T-cell (primary cell): Measurements from ENCODE around the gene HSD11B1L. TPM values are rescaled to one million over a fixed set of nuclear protein-coding genes. Genes with fewer than 3 reads are reported as not detected.

Experiments used
- ATAC-seq, 4 experiments: fragments of 200-7000 bp in 3 of 4; fragments of 150-1000 bp in 1 of 4; cut with Tn5 transposase; replicated peaks in 1 of 4; 1 replicate in 3 of 4; 2 replicates in 1 of 4; pipeline ENCODE4 v1.10.0; 2021; ENCODE audit warnings: moderate library complexity in 3 of 4, mild to moderate bottlenecking in 2 of 4, moderate number of reproducible peaks in 1 of 4
- CTCF ChIA-PET, 2 donors: fragments of 300-600 bp; sonication (Branson Sonifier 250); formaldehyde crosslinking; loops; one replicate each; lab custom pipeline; 2022; ENCODE audit warnings: antibody characterized with exemption in 2 of 2; lab: Charles Lee
- POLR2A ChIA-PET, 2 donors: fragments of 300-600 bp; sonication (Branson Sonifier 250); formaldehyde crosslinking; loops; one replicate each; lab custom pipeline; 2022; ENCODE audit warnings: antibody characterized with exemption in 2 of 2; lab: Charles Lee
- DNase-seq, 35 experiments: peaks; one replicate each; pipeline versions ENCODE4 v3.0.0 to v3.0.0-alpha.2; 2013 to 2023
- H3K27ac ChIP-seq: one replicate; pipeline ENCODE4 v1.5.1; 2013; ENCODE audit warnings: low read length
- H3K27me3 ChIP-seq, 2 experiments: replicated peaks in 1 of 2; 1 replicate in 1 of 2; 2 replicates in 1 of 2; pipeline versions ENCODE4 v1.6.1 to v1.7.0; 2013; ENCODE audit warnings: low read length in 1 of 2, mixed read lengths in 1 of 2; ENCODE audit not compliant: control insufficient read depth in 2 of 2, insufficient read depth in 2 of 2; ENCODE audit errors: extremely low read depth in 1 of 2
- H3K36me3 ChIP-seq, 2 donors: 1 replicate in 1 of 2; 2 replicates in 1 of 2; pipeline versions ENCODE4 v1.6.1 to v1.7.0; 2013; ENCODE audit warnings: low read length in 1 of 2; ENCODE audit not compliant: control insufficient read depth in 2 of 2, insufficient read depth in 1 of 2; ENCODE audit errors: extremely low read depth in 1 of 2
- H3K4me1 ChIP-seq, 2 experiments: 1 replicate in 1 of 2; 2 replicates in 1 of 2; pipeline versions ENCODE4 v1.6.1 to v1.7.0; 2013; ENCODE audit warnings: low read length in 2 of 2, mixed read lengths in 1 of 2; ENCODE audit not compliant: insufficient read depth in 2 of 2, control insufficient read depth in 1 of 2; ENCODE audit errors: extremely low read depth in 1 of 2
- H3K4me3 ChIP-seq, 2 donors: 1 replicate in 1 of 2; 2 replicates in 1 of 2; pipeline versions ENCODE4 v1.5.1 to v1.7.0; 2013; ENCODE audit warnings: mild to moderate bottlenecking in 2 of 2, low read length in 1 of 2, moderate library complexity in 1 of 2; ENCODE audit not compliant: control insufficient read depth in 1 of 2; ENCODE audit errors: extremely low read depth in 1 of 2
- H3K9me3 ChIP-seq: 2 replicates; pipeline ENCODE4 v1.7.0; 2013
- H3K27ac Mint-ChIP-seq, 2 donors: one replicate each; pipeline ENCODE4 v1.8.0; 2020 to 2021; ENCODE audit warnings: mild to moderate bottlenecking in 2 of 2, mixed read lengths in 2 of 2
- H3K27me3 Mint-ChIP-seq, 2 donors: one replicate each; pipeline ENCODE4 v1.8.0; 2021 to 2022; ENCODE audit warnings: mixed read lengths in 2 of 2
- H3K36me3 Mint-ChIP-seq: one replicate; pipeline ENCODE4 v1.8.0; 2021; ENCODE audit warnings: mixed read lengths
- H3K4me1 Mint-ChIP-seq, 3 donors: one replicate each; pipeline ENCODE4 v1.8.0; 2020 to 2022; ENCODE audit warnings: mixed read lengths in 3 of 3, mild to moderate bottlenecking in 1 of 3
- H3K4me3 Mint-ChIP-seq, 3 donors: one replicate each; pipeline ENCODE4 v1.8.0; 2020 to 2022; ENCODE audit warnings: mild to moderate bottlenecking in 3 of 3, mixed read lengths in 3 of 3, moderate library complexity in 3 of 3
- H3K9me3 Mint-ChIP-seq, 3 donors: one replicate each; pipeline ENCODE4 v1.8.0; 2020 to 2022; ENCODE audit warnings: mixed read lengths in 3 of 3
- WGBS: methylation state at CpG from one replicate; pipeline ENCODE4 v1.1.5; 2013; ENCODE audit warnings: missing lambda C conversion rate; ENCODE audit not compliant: insufficient coverage; 5-methylcytosine and 5-hydroxymethylcytosine counted together
- total RNA-seq, 35 experiments: library from RNA in 6 of 35; stranded (reverse) in 6 of 35; fragments of 120-200 nt in 1 of 35; gene quantifications; one replicate each; pipeline versions ENCODE4 v1.2.1 to v1.2.4 and lab custom pipeline; 2013 to 2026

The HSD11B1L gene
- total RNA-seq, 5 donors from 2014 or later (not counting 1 experiment from before 2014, with no cell fraction given), result 3.2 to 6.1 (median 4.4) TPM

GRCh38 chr19:5664515-5664914 lies 16.3 kb upstream of the HSD11B1L start:
- no CpG with 5 or more reads among the region's 2 CpGs for WGBS
- H3K36me3 Mint-ChIP-seq, result peaks cover 50% of the 10 kb centered on the region
- H3K27ac Mint-ChIP-seq, result no peak overlapping the region

GRCh38 chr19:5665781-5666513 lies 14.9 kb upstream of the HSD11B1L start:
- no peak for ATAC-seq
- H3K4me3 Mint-ChIP-seq, result no peak overlapping the region
- ChIA-PET CTCF (interaction anchor here in 1 of 2 donors (0.6 kb wide), 1 partner anchor 103 kb away, joined by 6 read pairs; no protein-coding TSS in a partner anchor), POLR2A (no interaction called here)
- 83% methylated on average over 4 of the region's 10 CpGs for WGBS
- H3K9me3 ChIP-seq, result no peaks in the 10 kb centered on the region
- H3K36me3 Mint-ChIP-seq, result peaks cover 46% of the 10 kb centered on the region
- H3K27ac Mint-ChIP-seq, result peak overlapping the region in 1 of 2 donors; percentile 28
- no peak for DNase-seq
- no peaks in the 10 kb centered on the region for H3K4me1 ChIP-seq
- H3K36me3 ChIP-seq, result peaks cover 34 to 82% of the 10 kb centered on the region in 2 donors
- H3K27me3 Mint-ChIP-seq, result no peaks in the 10 kb centered on the region
- H3K27ac ChIP-seq, result no peak overlapping the region
- no peaks in the 10 kb centered on the region for H3K4me1 Mint-ChIP-seq
- no peak overlapping the region for H3K4me3 ChIP-seq
- no peaks in the 10 kb centered on the region for H3K9me3 Mint-ChIP-seq
- H3K27me3 ChIP-seq, result no peaks in the 10 kb centered on the region

More at GRCh38 chr19:5664515-5664914, 16.3 kb upstream of the HSD11B1L start:
- Histone ChIP-seq H3K9me3 (no peaks in the 10 kb centered on the region), H3K36me3 (peaks cover 36 to 91% of the 10 kb centered on the region in 2 donors), H3K27me3 (no peaks in the 10 kb centered on the region), H3K27ac (no peak overlapping the region), H3K4me1 (no peaks in the 10 kb centered on the region), H3K4me3 (no peak overlapping the region)
- POLR2A ChIA-PET, result no interaction called here
- Mint-ChIP-seq H3K27me3 (no peaks in the 10 kb centered on the region), H3K9me3 (no peaks in the 10 kb centered on the region), H3K4me3 (no peak overlapping the region), H3K4me1 (no peaks in the 10 kb centered on the region)
- DNase-seq, result no peak
- CTCF ChIA-PET, result no interaction called here
- no peak for ATAC-seq

DNA sequence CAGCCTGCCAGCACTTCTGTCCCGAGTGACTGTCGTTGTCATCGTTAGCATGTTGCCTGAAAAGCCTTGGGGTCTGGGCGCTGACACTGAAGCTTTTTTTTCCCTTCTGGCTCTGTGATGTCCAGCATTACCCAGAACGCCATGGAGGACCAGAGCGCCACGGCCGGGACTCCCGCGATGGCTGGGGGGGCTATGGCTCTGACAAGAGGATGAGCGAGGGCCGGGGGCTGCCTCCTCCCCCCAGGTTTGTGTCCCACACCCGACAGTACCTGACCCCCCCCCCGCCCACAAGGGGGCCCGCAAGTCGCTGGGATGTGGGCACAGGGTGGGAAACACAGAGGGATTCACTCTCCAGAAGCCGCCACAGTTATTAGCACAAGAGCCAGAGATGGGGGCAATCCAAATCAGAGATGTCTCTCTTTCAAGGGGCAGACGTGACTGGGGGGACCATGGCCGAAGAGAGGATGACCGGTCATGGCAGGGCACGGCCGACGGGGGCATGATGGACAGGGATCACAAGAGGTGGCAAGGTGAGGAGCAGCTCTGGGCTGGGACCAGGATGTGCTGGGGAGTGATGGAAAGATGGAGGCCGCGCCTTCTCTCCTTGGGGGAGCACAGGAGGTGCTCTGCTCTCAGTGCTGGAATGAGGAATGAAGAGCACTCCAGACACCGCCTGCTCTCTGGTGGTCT lies 13.8 kb upstream of the HSD11B1L start:
- DNase-seq (no peak), ATAC-seq (no peak)
- H3K36me3 Mint-ChIP-seq, result peaks cover 42% of the 10 kb centered on the region
- no peaks in the 10 kb centered on the region for H3K27me3 ChIP-seq
- H3K27ac ChIP-seq, result no peak overlapping the region
- POLR2A ChIA-PET, result no interaction called here
- H3K9me3 ChIP-seq, result no peaks in the 10 kb centered on the region
- H3K36me3 ChIP-seq, result peaks cover 31 to 70% of the 10 kb centered on the region in 2 donors
- 96% methylated on average over 20 of the region's 26 CpGs for WGBS
- CTCF ChIA-PET, result no interaction called here
- H3K27ac Mint-ChIP-seq, result no peak overlapping the region
- H3K4me1 Mint-ChIP-seq, result no peaks in the 10 kb centered on the region
- H3K4me3 ChIP-seq, result no peak overlapping the region
- H3K4me3 Mint-ChIP-seq, result no peak overlapping the region
- H3K4me1 ChIP-seq, result no peaks in the 10 kb centered on the region
- H3K27me3 Mint-ChIP-seq, result no peaks in the 10 kb centered on the region
- no peaks in the 10 kb centered on the region for H3K9me3 Mint-ChIP-seq

GRCh38 chr19:5667751-5668271 lies 13.0 kb upstream of the HSD11B1L start:
- POLR2A ChIA-PET, result interaction anchor here in 1 of 2 donors (0.7 kb wide), 1 partner anchor 49 kb away, joined by 3 read pairs; no protein-coding TSS in a partner anchor
- 97% methylated on average over 19 of the region's 22 CpGs for WGBS
- no peak for DNase-seq
- Mint-ChIP-seq H3K4me1 (no peaks in the 10 kb centered on the region), H3K27me3 (no peaks in the 10 kb centered on the region), H3K4me3 (no peak overlapping the region), H3K27ac (no peak overlapping the region), H3K9me3 (no peaks in the 10 kb centered on the region), H3K36me3 (peaks cover 42% of the 10 kb centered on the region)
- H3K9me3 ChIP-seq, result no peaks in the 10 kb centered on the region
- no peaks in the 10 kb centered on the region for H3K27me3 ChIP-seq
- ATAC-seq, result no peak
- H3K4me3 ChIP-seq, result no peak overlapping the region
- CTCF ChIA-PET, result no interaction called here
- H3K27ac ChIP-seq, result no peak overlapping the region
- H3K4me1 ChIP-seq, result no peaks in the 10 kb centered on the region
- peaks cover 26 to 65% of the 10 kb centered on the region in 2 donors for H3K36me3 ChIP-seq

DNA sequence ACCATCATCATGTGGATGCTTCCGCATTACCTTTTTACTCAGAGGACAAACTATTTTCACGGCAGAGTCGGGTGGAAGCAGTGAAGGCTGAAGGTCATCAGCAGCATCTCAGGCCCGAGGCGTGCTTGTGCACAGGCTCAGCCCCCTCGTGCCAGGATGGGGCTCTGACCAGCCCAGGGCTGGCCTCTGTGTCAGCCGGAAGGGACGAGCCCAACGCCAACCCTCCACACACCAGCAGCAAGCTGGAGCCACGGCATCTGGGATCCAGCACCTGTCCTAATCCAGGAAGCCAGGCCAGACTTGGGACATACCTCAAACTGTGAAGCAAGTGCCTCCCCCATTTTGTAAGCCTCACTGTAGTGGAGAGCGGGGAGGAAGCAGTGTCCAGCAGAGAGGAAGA lies 11.6 kb upstream of the HSD11B1L start:
- CTCF ChIA-PET, result interaction anchor here in 1 of 2 donors (0.7 kb wide), 1 partner anchor 14 kb away, joined by 6 read pairs; no protein-coding TSS in a partner anchor
- H3K27ac Mint-ChIP-seq, result no peak overlapping the region
- DNase-seq (no peak), ATAC-seq (peak in 1 of 4 experiments; percentile 13)
- POLR2A ChIA-PET, result no interaction called here
- H3K4me1 ChIP-seq, result no peaks in the 10 kb centered on the region
- no peaks in the 10 kb centered on the region for H3K9me3 Mint-ChIP-seq
- H3K27me3 ChIP-seq, result no peaks in the 10 kb centered on the region
- H3K36me3 ChIP-seq, result peaks cover 17 to 52% of the 10 kb centered on the region in 2 donors
- no peak overlapping the region for H3K4me3 Mint-ChIP-seq
- no peak overlapping the region for H3K4me3 ChIP-seq
- WGBS, result 96% methylated on average over 8 of the region's 11 CpGs
- no peaks in the 10 kb centered on the region for H3K4me1 Mint-ChIP-seq
- H3K27me3 Mint-ChIP-seq, result no peaks in the 10 kb centered on the region
- peaks cover 34% of the 10 kb centered on the region for H3K36me3 Mint-ChIP-seq
- H3K9me3 ChIP-seq, result no peaks in the 10 kb centered on the region
- H3K27ac ChIP-seq, result no peak overlapping the region

- CTCF ChIA-PET, result no interaction called here
- no peak overlapping the region for H3K27ac Mint-ChIP-seq
These were observed 9.2 kb upstream of the HSD11B1L start for GRCh38 chr19:5671600-5671999.

More at GRCh38 chr19:5671600-5671999, 9.2 kb upstream of the HSD11B1L start:
- 100% methylated on average over 6 of the region's 7 CpGs for WGBS
- Histone ChIP-seq H3K27ac (no peak overlapping the region), H3K27me3 (no peaks in the 10 kb centered on the region), H3K4me3 (no peak overlapping the region), H3K36me3 (peaks cover 8 to 28% of the 10 kb centered on the region in 2 donors), H3K9me3 (no peaks in the 10 kb centered on the region), H3K4me1 (no peaks in the 10 kb centered on the region)
- ATAC-seq (no peak), DNase-seq (no peak)
- no peaks in the 10 kb centered on the region for H3K4me1 Mint-ChIP-seq
- no peaks in the 10 kb centered on the region for H3K9me3 Mint-ChIP-seq
- no peak overlapping the region for H3K4me3 Mint-ChIP-seq
- H3K36me3 Mint-ChIP-seq, result peaks cover 14% of the 10 kb centered on the region
- H3K27me3 Mint-ChIP-seq, result no peaks in the 10 kb centered on the region
- POLR2A ChIA-PET, result no interaction called here
